Skeletal muscle tissue (tissue), 4 donors: Measurements from ENCODE around the gene FANK1. TPM values are rescaled to one million over a fixed set of nuclear protein-coding genes. Genes with fewer than 3 reads are reported as not detected.

Experiments
- H3K27ac ChIP-seq: one replicate; pipeline ENCODE4 v1.7.0; 2013; ENCODE audit warnings: mild to moderate bottlenecking, low read depth, low read length, inconsistent platforms
- H3K27me3 ChIP-seq, 3 donors: one replicate each; pipeline ENCODE4 v1.7.0; 2013; ENCODE audit warnings: low read length in 3 of 3; ENCODE audit not compliant: control insufficient read depth in 3 of 3, insufficient read depth in 3 of 3
- H3K36me3 ChIP-seq, 3 donors: one replicate each; pipeline ENCODE4 v1.7.0; 2013; ENCODE audit warnings: low read length in 3 of 3; ENCODE audit not compliant: control insufficient read depth in 3 of 3, insufficient read depth in 3 of 3
- H3K4me1 ChIP-seq, 3 donors: one replicate each; pipeline ENCODE4 v1.7.0; 2013; ENCODE audit warnings: low read length in 3 of 3, mild to moderate bottlenecking in 3 of 3; ENCODE audit not compliant: control insufficient read depth in 3 of 3, insufficient read depth in 3 of 3
- H3K4me3 ChIP-seq, 3 donors: one replicate each; pipeline ENCODE4 v1.7.0; 2013; ENCODE audit warnings: low read length in 3 of 3
- H3K9ac ChIP-seq, 3 donors: one replicate each; pipeline ENCODE4 v1.7.0; 2013; ENCODE audit warnings: low read length in 3 of 3, mild to moderate bottlenecking in 3 of 3, moderate library complexity in 2 of 3, low read depth in 1 of 3
- H3K9me3 ChIP-seq, 3 donors: one replicate each; pipeline ENCODE4 v1.7.0; 2013; ENCODE audit warnings: low read length in 3 of 3; ENCODE audit not compliant: control insufficient read depth in 3 of 3
- total RNA-seq: library from RNA; depleted of rRNA; stranded (reverse); fragments of >200 nt; gene quantifications from one replicate; pipeline ENCODE4 v1.2.3, GENCODE V29; 2014
- donor health status: Osteomylitis.

Gene FANK1
- total RNA-seq, 1 donor from 2014 or later = not detected

- no peak overlapping the region for H3K4me3 ChIP-seq
- H3K9me3 ChIP-seq = no peaks in the 10 kb centered on the region
Observed at GRCh38 chr10:125983656-125984055, 87.3 kb downstream of the FANK1 start.

GRCh38 chr10:125984346-125984745 is 88.0 kb downstream of the FANK1 start:
- H3K4me1 ChIP-seq = no peaks in the 10 kb centered on the region
- H3K27ac ChIP-seq = no peak overlapping the region
- no peak overlapping the region for H3K4me3 ChIP-seq
- H3K9ac ChIP-seq = no peak overlapping the region
- H3K36me3 ChIP-seq = no peaks in the 10 kb centered on the region
- H3K9me3 ChIP-seq = no peaks in the 10 kb centered on the region
- H3K27me3 ChIP-seq = peaks cover 0 to 2% (median 0%) of the 10 kb centered on the region in 3 donors

More at GRCh38 chr10:125983656-125984055, 87.3 kb downstream of the FANK1 start:
- Histone ChIP-seq H3K36me3 (no peaks in the 10 kb centered on the region), H3K4me1 (no peaks in the 10 kb centered on the region), H3K9ac (no peak overlapping the region), H3K27me3 (peaks cover 0 to 2% (median 0%) of the 10 kb centered on the region in 3 donors), H3K27ac (no peak overlapping the region)

GRCh38 chr10:125984865-125985495 is 88.6 kb downstream of the FANK1 start:
- H3K36me3 ChIP-seq = no peaks in the 10 kb centered on the region
- no peaks in the 10 kb centered on the region for H3K9me3 ChIP-seq
- H3K27me3 ChIP-seq = peaks cover 0 to 2% (median 0%) of the 10 kb centered on the region in 3 donors
- H3K9ac ChIP-seq = no peak overlapping the region
- no peak overlapping the region for H3K27ac ChIP-seq
- no peak overlapping the region for H3K4me3 ChIP-seq
- no peaks in the 10 kb centered on the region for H3K4me1 ChIP-seq

- Histone ChIP-seq H3K9me3 (no peaks in the 10 kb centered on the region), H3K4me3 (no peak overlapping the region), H3K4me1 (no peaks in the 10 kb centered on the region), H3K27me3 (peaks cover 0 to 2% (median 0%) of the 10 kb centered on the region in 3 donors), H3K36me3 (no peaks in the 10 kb centered on the region), H3K27ac (no peak overlapping the region), H3K9ac (no peak overlapping the region)
Observed at GRCh38 chr10:125985557-125986240, 89.3 kb downstream of the FANK1 start.

GRCh38 chr10:125989791-125990190 is 93.4 kb downstream of the FANK1 start:
- Histone ChIP-seq H3K4me1 (no peaks in the 10 kb centered on the region), H3K9ac (no peak overlapping the region)

GRCh38 chr10:125990974-125991373 is 94.6 kb downstream of the FANK1 start:
- no peaks in the 10 kb centered on the region for H3K36me3 ChIP-seq
- H3K9ac ChIP-seq = no peak overlapping the region
- H3K9me3 ChIP-seq = no peaks in the 10 kb centered on the region
- no peak overlapping the region for H3K27ac ChIP-seq
- no peaks in the 10 kb centered on the region for H3K4me1 ChIP-seq
- H3K27me3 ChIP-seq = no peaks in the 10 kb centered on the region
- H3K4me3 ChIP-seq = no peak overlapping the region

More at GRCh38 chr10:125989791-125990190, 93.4 kb downstream of the FANK1 start:
- H3K27ac ChIP-seq = no peak overlapping the region
- no peaks in the 10 kb centered on the region for H3K36me3 ChIP-seq
- H3K9me3 ChIP-seq = no peaks in the 10 kb centered on the region
- H3K27me3 ChIP-seq = no peaks in the 10 kb centered on the region
- H3K4me3 ChIP-seq = no peak overlapping the region

GRCh38 chr10:125991392-125991791 is 95.0 kb downstream of the FANK1 start:
- Histone ChIP-seq H3K4me1 (no peaks in the 10 kb centered on the region), H3K4me3 (no peak overlapping the region), H3K9me3 (no peaks in the 10 kb centered on the region), H3K27me3 (no peaks in the 10 kb centered on the region), H3K36me3 (no peaks in the 10 kb centered on the region), H3K27ac (no peak overlapping the region), H3K9ac (no peak overlapping the region)

- H3K36me3 ChIP-seq = no peaks in the 10 kb centered on the region
- H3K4me3 ChIP-seq = no peak overlapping the region
- H3K9me3 ChIP-seq = no peaks in the 10 kb centered on the region
- H3K4me1 ChIP-seq = no peaks in the 10 kb centered on the region
- no peaks in the 10 kb centered on the region for H3K27me3 ChIP-seq
- H3K9ac ChIP-seq = no peak overlapping the region
- no peak overlapping the region for H3K27ac ChIP-seq
Observed at GRCh38 chr10:125992254-125992653, 95.9 kb downstream of the FANK1 start.

- no peaks in the 10 kb centered on the region for H3K36me3 ChIP-seq
- no peak overlapping the region for H3K27ac ChIP-seq
- no peaks in the 10 kb centered on the region for H3K4me1 ChIP-seq
- no peak overlapping the region for H3K9ac ChIP-seq
- no peaks in the 10 kb centered on the region for H3K9me3 ChIP-seq
- H3K27me3 ChIP-seq = no peaks in the 10 kb centered on the region
- H3K4me3 ChIP-seq = no peak overlapping the region
Observed at GRCh38 chr10:125994601-125995000, 98.2 kb downstream of the FANK1 start.

GRCh38 chr10:125995726-125996304 is 99.5 kb downstream of the FANK1 start:
- H3K9ac ChIP-seq = no peak overlapping the region
- no peaks in the 10 kb centered on the region for H3K36me3 ChIP-seq
- H3K27me3 ChIP-seq = no peaks in the 10 kb centered on the region
- no peak overlapping the region for H3K27ac ChIP-seq
- H3K4me3 ChIP-seq = no peak overlapping the region
- H3K9me3 ChIP-seq = no peaks in the 10 kb centered on the region
- no peaks in the 10 kb centered on the region for H3K4me1 ChIP-seq
